Neutrophil (primary cell): ENCODE results near the gene CLINT1.

Experiments
- H3K27ac ChIP-seq: fragments of 200-600 bp; sonication (generic); 2 replicates; pipeline ENCODE4 v1.5.1; 2016; ENCODE audit warnings: mild to moderate bottlenecking, moderate library complexity
- H3K27me3 ChIP-seq: fragments of 200-600 bp; sonication (generic); 2 replicates; pipeline ENCODE4 v1.6.0; 2016; ENCODE audit warnings: mild to moderate bottlenecking
- H3K36me3 ChIP-seq: fragments of 200-600 bp; sonication (generic); 2 replicates; pipeline ENCODE4 v1.5.1; 2017
- H3K4me1 ChIP-seq, 2 experiments: fragments of 200-600 bp in 1 of 2; sonication (generic) in 1 of 2; 1 replicate in 1 of 2; 2 replicates in 1 of 2; pipeline versions ENCODE4 v1.5.1 to v1.6.1; 2013 to 2016; ENCODE audit warnings: low read depth in 1 of 2, low read length in 1 of 2, mild to moderate bottlenecking in 1 of 2, moderate library complexity in 1 of 2; ENCODE audit not compliant: control insufficient read depth in 1 of 2, insufficient read depth in 1 of 2
- H3K4me3 ChIP-seq, 2 experiments: fragments of 200-600 bp in 1 of 2; sonication (generic) in 1 of 2; 1 replicate in 1 of 2; 2 replicates in 1 of 2; pipeline ENCODE4 v1.5.1; 2013 to 2016; ENCODE audit warnings: low read depth in 1 of 2, low read length in 1 of 2, mild to moderate bottlenecking in 1 of 2, moderate library complexity in 1 of 2
- H3K9me3 ChIP-seq: fragments of 200-600 bp; sonication (generic); 2 replicates; pipeline ENCODE4 v1.5.1; 2016
- CTCF ChIP-seq: fragments of 200-600 bp; sonication (generic); IDR thresholded peaks from 2 replicates; pipeline ENCODE4 v1.5.1; 2016; ENCODE audit warnings: antibody characterized with exemption

The CLINT1 gene

DNA sequence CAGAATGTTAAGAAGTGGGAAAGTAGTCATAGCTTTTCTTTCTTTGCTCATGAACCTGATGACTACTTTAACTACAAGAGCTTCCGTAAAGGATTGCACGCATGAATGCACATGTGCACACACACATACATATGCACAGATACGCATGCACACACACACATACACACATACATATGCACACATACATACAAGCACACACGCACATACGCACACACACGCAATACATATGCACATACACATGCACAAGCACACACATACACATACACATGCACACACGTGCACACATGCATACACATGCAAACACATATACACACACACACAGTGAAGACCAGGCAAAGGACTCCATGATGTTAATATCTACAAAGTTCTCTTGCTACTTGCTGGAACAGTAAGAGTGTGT is 92.5 kb downstream of the CLINT1 start:
- Histone ChIP-seq H3K4me1 (peaks cover 0 to 8% of the 10 kb centered on the region in 2 experiments), H3K9me3 (no peaks in the 10 kb centered on the region), H3K36me3 (no peaks in the 10 kb centered on the region), H3K4me3 (no peak overlapping the region), H3K27me3 (no peaks in the 10 kb centered on the region), H3K27ac (no peak overlapping the region)
- no peak for TF ChIP-seq CTCF

- Histone ChIP-seq H3K9me3 (no peaks in the 10 kb centered on the region), H3K27me3 (no peaks in the 10 kb centered on the region), H3K4me1 (peaks cover 11 to 27% of the 10 kb centered on the region in 2 experiments), H3K27ac (no peak overlapping the region), H3K4me3 (no peak overlapping the region), H3K36me3 (no peaks in the 10 kb centered on the region)
- no peak for TF ChIP-seq CTCF
These were observed 94.4 kb downstream of the CLINT1 start for GRCh38 chr5:157764531-157764930.

- H3K9me3 ChIP-seq = no peaks in the 10 kb centered on the region
- H3K27ac ChIP-seq = no peak overlapping the region
- H3K27me3 ChIP-seq = no peaks in the 10 kb centered on the region
- peaks cover 11 to 40% of the 10 kb centered on the region in 2 experiments for H3K4me1 ChIP-seq
- H3K36me3 ChIP-seq = no peaks in the 10 kb centered on the region
- TF ChIP-seq CTCF = peak; percentile 40
- no peak overlapping the region for H3K4me3 ChIP-seq
These were observed 97.0 kb downstream of the CLINT1 start for GRCh38 chr5:157761690-157762621.

DNA sequence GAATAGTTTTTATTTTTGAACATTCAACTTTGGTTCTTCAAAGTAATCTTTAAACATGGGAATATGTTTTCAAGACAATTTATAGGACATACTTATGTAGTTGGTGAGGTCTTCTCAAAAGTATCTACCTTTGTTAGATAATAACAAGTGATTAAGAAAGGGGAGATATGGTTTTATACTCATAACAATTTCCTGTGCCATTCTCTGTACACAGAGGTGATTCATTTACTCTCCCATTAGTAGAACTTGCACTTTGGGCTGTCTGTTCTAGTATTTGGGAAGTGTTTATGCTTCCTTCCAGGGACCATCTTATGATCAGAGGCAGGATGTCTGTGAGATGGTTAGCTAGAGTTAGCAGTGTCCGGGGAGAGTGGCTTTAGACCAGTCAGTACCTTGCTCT is 100.2 kb downstream of the CLINT1 start:
- no peaks in the 10 kb centered on the region for H3K9me3 ChIP-seq
- H3K36me3 ChIP-seq = peaks cover 13% of the 10 kb centered on the region
- H3K4me3 ChIP-seq = no peak overlapping the region
- H3K27me3 ChIP-seq = no peaks in the 10 kb centered on the region
- peaks cover 11 to 40% of the 10 kb centered on the region in 2 experiments for H3K4me1 ChIP-seq
- TF ChIP-seq CTCF = no peak
- H3K27ac ChIP-seq = no peak overlapping the region

GRCh38 chr5:157756122-157756521 is 102.8 kb downstream of the CLINT1 start:
- H3K27me3 ChIP-seq = no peaks in the 10 kb centered on the region
- H3K4me3 ChIP-seq = no peak overlapping the region
- no peaks in the 10 kb centered on the region for H3K9me3 ChIP-seq
- no peak overlapping the region for H3K27ac ChIP-seq
- peaks cover 18% of the 10 kb centered on the region for H3K36me3 ChIP-seq
- H3K4me1 ChIP-seq = peaks cover 11 to 28% of the 10 kb centered on the region in 2 experiments
- TF ChIP-seq CTCF = no peak
